ENCODE measurements around the gene HDGFL2.
A peak's percentile ranks its signal among the peaks of the same experiment; 100 is the strongest.

The HDGFL2 gene

GRCh38 chr19:4471403-4472173 is 509 bp upstream of the HDGFL2 start:
- DNase-seq, result peak; percentile 75 to 93 (median 87)

GRCh38 chr19:4473011-4473762 is 1.1 kb downstream of the HDGFL2 start:
- DNase-seq, result no peak

- no peak for DNase-seq
These were observed 1.8 kb downstream of the HDGFL2 start for GRCh38 chr19:4473763-4474513.

- DNase-seq, result peak in 1 of 4 experiments; percentile 18
These were observed 2.5 kb downstream of the HDGFL2 start for GRCh38 chr19:4474514-4475022.

GRCh38 chr19:4477034-4477801 is 5.1 kb downstream of the HDGFL2 start:
- DNase-seq, result no peak

- no peak for DNase-seq
These were observed 10.7 kb downstream of the HDGFL2 start for GRCh38 chr19:4482721-4483364.

- no peak for DNase-seq
These were observed 11.3 kb downstream of the HDGFL2 start for GRCh38 chr19:4483385-4483784.

GRCh38 chr19:4487572-4487971 is 15.5 kb downstream of the HDGFL2 start:
- DNase-seq, result no peak

- no peak for DNase-seq
These were observed 16.4 kb downstream of the HDGFL2 start for GRCh38 chr19:4488496-4488895.

GRCh38 chr19:4491446-4491845 is 19.3 kb downstream of the HDGFL2 start:
- no peak for DNase-seq

- no peak for DNase-seq
These were observed 20.4 kb downstream of the HDGFL2 start for GRCh38 chr19:4492337-4493103.

GRCh38 chr19:4493104-4493928 is 21.2 kb downstream of the HDGFL2 start:
- no peak for DNase-seq

GRCh38 chr19:4493929-4494690 is 22.0 kb downstream of the HDGFL2 start:
- no peak for DNase-seq

GRCh38 chr19:4494691-4495064 is 22.6 kb downstream of the HDGFL2 start:
- no peak for DNase-seq

- DNase-seq, result no peak
These were observed 23.4 kb downstream of the HDGFL2 start for GRCh38 chr19:4495471-4495870.

GRCh38 chr19:4496304-4496703 is 24.2 kb downstream of the HDGFL2 start:
- no peak for DNase-seq

GRCh38 chr19:4497770-4498389 is 25.8 kb downstream of the HDGFL2 start:
- no peak for DNase-seq

- DNase-seq, result no peak
These were observed 26.6 kb downstream of the HDGFL2 start for GRCh38 chr19:4498694-4499093.

GRCh38 chr19:4499318-4499717 is 27.2 kb downstream of the HDGFL2 start:
- no peak for DNase-seq
